Panc1 (cell line): ENCODE measurements around the gene EXOC7. TPM values are rescaled to one million over a fixed set of nuclear protein-coding genes. Genes with fewer than 3 reads are reported as not detected.

Experiments used
- ATAC-seq: fragments of 200-7000 bp; cut with Tn5 transposase; 2 replicates; pipeline ENCODE4 v1.9.1; 2020; ENCODE audit warnings: mild to moderate bottlenecking, moderate library complexity
- BruUV-seq: library from RNA; stranded (reverse); fragments of 400-500 nt; replicated peaks from 2 replicates; lab custom pipeline; 2021; lab: Mats Ljungman, UMichigan
- CTCF ChIA-PET: fragments of 300-600 bp; sonication (Branson Sonifier 250); formaldehyde crosslinking; loops from one replicate; lab custom pipeline; 2022; ENCODE audit warnings: antibody characterized with exemption; lab: Charles Lee
- POLR2A ChIA-PET: fragments of 300-600 bp; sonication (Branson Sonifier 250); formaldehyde crosslinking; loops from one replicate; lab custom pipeline; 2022; ENCODE audit warnings: antibody characterized with exemption; lab: Charles Lee
- DNase-seq: peaks from one replicate; pipeline ENCODE4 v3.0.0-alpha.2; 2010; ENCODE audit warnings: low read depth, low spot score
- H3K27ac ChIP-seq: 2 replicates; pipeline ENCODE4 v1.5.1; 2011; ENCODE audit warnings: mild to moderate bottlenecking, low read length, inconsistent platforms
- H3K27me3 ChIP-seq: fragments of 200-500 bp; sonication (Bioruptor generic); 2 replicates; pipeline ENCODE4 v1.6.0; 2014; ENCODE audit warnings: low read length, inconsistent platforms; ENCODE audit not compliant: control insufficient read depth, insufficient read depth
- H3K36me3 ChIP-seq: fragments of 200-500 bp; sonication (Bioruptor generic); 2 replicates; pipeline ENCODE4 v1.5.1; 2014; ENCODE audit warnings: inconsistent platforms, mild to moderate bottlenecking, low read length, moderate library complexity; ENCODE audit not compliant: control insufficient read depth, insufficient read depth
- H3K4me1 ChIP-seq: 2 replicates; pipeline ENCODE4 v1.5.1; 2011; ENCODE audit warnings: inconsistent platforms, mild to moderate bottlenecking, low read length, moderate library complexity; ENCODE audit not compliant: control insufficient read depth, insufficient read depth
- H3K4me3 ChIP-seq, 2 experiments: 2 replicates each; pipeline ENCODE4 v1.5.1; 2011 to 2012; ENCODE audit warnings: low read depth in 2 of 2, low read length in 2 of 2, mild to moderate bottlenecking in 2 of 2, inconsistent platforms in 1 of 2, moderate library complexity in 1 of 2
- H3K9me3 ChIP-seq: fragments of 200-500 bp; sonication (Bioruptor generic); 2 replicates; pipeline ENCODE4 v1.5.1; 2014; ENCODE audit warnings: low read depth, mild to moderate bottlenecking, inconsistent platforms, low read length, moderate library complexity; ENCODE audit not compliant: control insufficient read depth, insufficient read depth
- POLR2AphosphoS5 ChIP-seq: IDR thresholded peaks from 2 replicates; pipeline ENCODE4 v1.6.1; 2012; ENCODE audit warnings: mild to moderate bottlenecking, low read depth, low read length, moderate library complexity
- REST ChIP-seq, 2 experiments: IDR thresholded peaks; 2 replicates each; pipeline ENCODE4 v1.6.1; 2011 to 2012; ENCODE audit warnings: low read depth in 2 of 2, control low read depth in 1 of 2, low read length in 1 of 2, mild to moderate bottlenecking in 1 of 2, moderate library complexity in 1 of 2; ENCODE audit not compliant: insufficient read depth in 1 of 2
- SIN3A ChIP-seq: IDR thresholded peaks from 2 replicates; pipeline ENCODE4 v1.6.1; 2012; ENCODE audit warnings: low read depth, mild to moderate bottlenecking, low read length, moderate library complexity, borderline replicate concordance; ENCODE audit not compliant: insufficient read depth
- TCF7L2 ChIP-seq: IDR thresholded peaks from 2 replicates; pipeline ENCODE4 v1.6.1; 2011; ENCODE audit warnings: mild to moderate bottlenecking, low read depth, low read length, inconsistent platforms
- in situ Hi-C: cut with HindIII; loops from 2 replicates; pipeline ENCODE4 v1.10.0; 2016; ENCODE audit warnings: low sequenced_read_pairs, low pct_unique_long_range_greater_than_20kb
- intact Hi-C: fragments of 100-400 bp; cut with micrococcal nuclease; formaldehyde crosslinking; loops from one replicate; pipeline ENCODE4 v1.10.0; 2022; ENCODE audit not compliant: unreplicated experiment
- total RNA-seq: library from RNA; stranded (reverse); gene quantifications from one replicate; pipeline ENCODE4 v1.2.1, GENCODE V29; 2021; ENCODE audit not compliant: unreplicated experiment
- TF ChIP-seq, protein P1 (sequence below): fragments of 450-650 bp; IDR thresholded peaks from 2 replicates; pipeline ENCODE4 v1.5.1; 2017; ENCODE audit warnings: mild to moderate bottlenecking

Gene EXOC7
- total RNA-seq, 1 experiment from 2014 or later = 190 TPM

- no peaks in the 10 kb centered on the region for H3K9me3 ChIP-seq
- intact Hi-C loops = no loop called here
- H3K27ac ChIP-seq = no peak overlapping the region
- CTCF ChIA-PET = interaction anchor here (0.6 kb wide), 1 partner anchor 10 kb away, joined by 8 read pairs; no protein-coding TSS in a partner anchor
- POLR2A ChIA-PET = no interaction called here
- ATAC-seq (no peak), DNase-seq (no peak)
- TF ChIP-seq, protein P1, sequence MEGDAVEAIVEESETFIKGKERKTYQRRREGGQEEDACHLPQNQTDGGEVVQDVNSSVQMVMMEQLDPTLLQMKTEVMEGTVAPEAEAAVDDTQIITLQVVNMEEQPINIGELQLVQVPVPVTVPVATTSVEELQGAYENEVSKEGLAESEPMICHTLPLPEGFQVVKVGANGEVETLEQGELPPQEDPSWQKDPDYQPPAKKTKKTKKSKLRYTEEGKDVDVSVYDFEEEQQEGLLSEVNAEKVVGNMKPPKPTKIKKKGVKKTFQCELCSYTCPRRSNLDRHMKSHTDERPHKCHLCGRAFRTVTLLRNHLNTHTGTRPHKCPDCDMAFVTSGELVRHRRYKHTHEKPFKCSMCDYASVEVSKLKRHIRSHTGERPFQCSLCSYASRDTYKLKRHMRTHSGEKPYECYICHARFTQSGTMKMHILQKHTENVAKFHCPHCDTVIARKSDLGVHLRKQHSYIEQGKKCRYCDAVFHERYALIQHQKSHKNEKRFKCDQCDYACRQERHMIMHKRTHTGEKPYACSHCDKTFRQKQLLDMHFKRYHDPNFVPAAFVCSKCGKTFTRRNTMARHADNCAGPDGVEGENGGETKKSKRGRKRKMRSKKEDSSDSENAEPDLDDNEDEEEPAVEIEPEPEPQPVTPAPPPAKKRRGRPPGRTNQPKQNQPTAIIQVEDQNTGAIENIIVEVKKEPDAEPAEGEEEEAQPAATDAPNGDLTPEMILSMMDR = no peak
- TF ChIP-seq SIN3A (no peak), REST (IDR thresholded peaks at IDR 0.05; ENCODE audit: insufficient read depth in 1 of 2, low read depth in 2 of 2, low read length in 1 of 2) (no peak), POLR2AphosphoS5 (no peak), TCF7L2 (no peak)
- peaks cover 10% of the 10 kb centered on the region for H3K4me1 ChIP-seq
- BruUV-seq = no TSS peak
- no peaks in the 10 kb centered on the region for H3K27me3 ChIP-seq
- H3K4me3 ChIP-seq = no peak overlapping the region
- in situ Hi-C loops = no loop called here
- peaks cover 3% of the 10 kb centered on the region; the same call in 1 of the 2 replicates for H3K36me3 ChIP-seq
Measured at GRCh38 chr17:76083536-76084182, 19.9 kb downstream of the EXOC7 start.

GRCh38 chr17:76082326-76083251 is 21.0 kb downstream of the EXOC7 start:
- no peaks in the 10 kb centered on the region for H3K27me3 ChIP-seq
- H3K4me3 ChIP-seq = no peak overlapping the region
- no peaks in the 10 kb centered on the region for H3K9me3 ChIP-seq
- ATAC-seq = no peak
- ChIA-PET CTCF (no interaction called here), POLR2A (interaction anchor here (0.6 kb wide), 1 partner anchor 37 kb away, joined by 12 read pairs; no protein-coding TSS in a partner anchor)
- no peak overlapping the region for H3K27ac ChIP-seq
- H3K36me3 ChIP-seq = peaks cover 3% of the 10 kb centered on the region; the same call in 1 of the 2 replicates
- no peak for DNase-seq
- in situ Hi-C loops (no loop called here), intact Hi-C loops (no loop called here)
- TF ChIP-seq POLR2AphosphoS5 (peak; percentile 19; the same call in 1 of the 2 replicates), REST (IDR thresholded peaks at IDR 0.05; ENCODE audit: insufficient read depth in 1 of 2, low read depth in 2 of 2, low read length in 1 of 2) (no peak)
- BruUV-seq = TSS peak; percentile 62
- peaks cover 10% of the 10 kb centered on the region for H3K4me1 ChIP-seq
